Globus pallidus (tissue), 1 donor: Measurements from ENCODE around the gene MEIS2.

ENCODE experiments used
- DNase-seq: peaks from one replicate; pipeline ENCODE4 v3.0.0-alpha.2; 2015; ENCODE audit warnings: low spot score

The MEIS2 gene

GRCh38 chr15:36965570-36966342 lies 134.6 kb downstream of the MEIS2 start:
- no peak for DNase-seq

- DNase-seq = no peak
Measured at GRCh38 chr15:36964626-36965025, 135.7 kb downstream of the MEIS2 start.

GRCh38 chr15:36961956-36962355 lies 138.4 kb downstream of the MEIS2 start:
- DNase-seq = no peak

GRCh38 chr15:36960947-36961227 lies 139.5 kb downstream of the MEIS2 start:
- no peak for DNase-seq

- DNase-seq = no peak
Measured at GRCh38 chr15:36960179-36960946, 140.0 kb downstream of the MEIS2 start.

GRCh38 chr15:36959746-36960145 lies 140.6 kb downstream of the MEIS2 start:
- DNase-seq = no peak

- DNase-seq = no peak
Measured at GRCh38 chr15:36958606-36959005, 141.7 kb downstream of the MEIS2 start.

GRCh38 chr15:36954486-36954885 lies 145.9 kb downstream of the MEIS2 start:
- no peak for DNase-seq

- no peak for DNase-seq
Measured at GRCh38 chr15:36953346-36953745, 147.0 kb downstream of the MEIS2 start.

GRCh38 chr15:36951731-36952247 lies 148.6 kb downstream of the MEIS2 start:
- DNase-seq = no peak

GRCh38 chr15:36950371-36950770 lies 150.0 kb downstream of the MEIS2 start:
- no peak for DNase-seq

- no peak for DNase-seq
Measured at GRCh38 chr15:36948982-36949381, 151.4 kb downstream of the MEIS2 start.

- DNase-seq = no peak
Measured at GRCh38 chr15:36947035-36947719, 153.2 kb downstream of the MEIS2 start.

GRCh38 chr15:36944442-36944841 lies 155.9 kb downstream of the MEIS2 start:
- DNase-seq = no peak

- DNase-seq = no peak
Measured at GRCh38 chr15:36943508-36944361, 156.6 kb downstream of the MEIS2 start.

GRCh38 chr15:36942248-36942827 lies 158.0 kb downstream of the MEIS2 start:
- DNase-seq = no peak

- DNase-seq = no peak
Measured at GRCh38 chr15:36941798-36942197, 158.6 kb downstream of the MEIS2 start.

- no peak for DNase-seq
Measured at GRCh38 chr15:36940636-36941260, 159.6 kb downstream of the MEIS2 start.

- DNase-seq = no peak
Measured at GRCh38 chr15:36940219-36940618, 160.1 kb downstream of the MEIS2 start.

GRCh38 chr15:36938764-36939163 lies 161.6 kb downstream of the MEIS2 start:
- no peak for DNase-seq

GRCh38 chr15:36938131-36938530 lies 162.2 kb downstream of the MEIS2 start:
- no peak for DNase-seq
